Keratinocyte (primary cell): ENCODE data around the gene PTPRU.
"Not testable (repeated sequence)": the region's sequence is repeated elsewhere in the genome, so short reads cannot be mapped to it uniquely, and the experiment has no call there.

Experiments used
- EZH2 ChIP-seq: IDR thresholded peaks from one replicate; pipeline ENCODE4 v1.6.1; 2012; ENCODE audit warnings: inconsistent platforms, mild to moderate bottlenecking, low read length, moderate library complexity
- TF ChIP-seq, protein P1 (sequence below), 3 experiments: IDR thresholded peaks in 1 of 3; conservative IDR thresholded peaks in 1 of 3; optimal IDR thresholded peaks in 1 of 3; 2 replicates in 2 of 3; 3 replicates in 1 of 3; pipeline versions ENCODE3 to v1.5.1; 2011; ENCODE audit warnings: low read length in 3 of 3, mild to moderate bottlenecking in 3 of 3, moderate library complexity in 2 of 3, control low read depth in 1 of 3, inconsistent platforms in 1 of 3; ENCODE audit not compliant: insufficient read depth in 2 of 3; ENCODE audit errors: extremely low read depth in 1 of 3

DNA sequence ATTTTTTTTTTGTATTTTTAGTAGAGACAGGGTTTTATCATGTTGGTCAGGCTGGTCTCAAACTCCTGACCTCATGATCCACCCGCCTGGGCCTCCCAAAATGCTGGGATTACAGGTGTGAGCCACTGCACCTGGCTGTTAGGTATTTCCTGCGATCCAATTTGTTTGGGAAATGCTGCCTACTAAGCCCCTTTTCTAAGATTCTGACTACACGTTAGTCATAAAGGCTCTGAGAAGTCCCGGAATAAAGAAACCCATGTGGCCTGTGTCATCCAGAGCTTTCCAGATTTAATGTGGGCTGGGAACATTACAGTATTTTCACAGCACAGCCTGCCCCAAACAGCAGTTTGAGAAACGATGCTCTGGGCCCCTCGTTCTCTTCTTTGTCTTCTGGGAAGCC lies 14.1 kb upstream of the PTPRU start:
- TF ChIP-seq, protein P1, sequence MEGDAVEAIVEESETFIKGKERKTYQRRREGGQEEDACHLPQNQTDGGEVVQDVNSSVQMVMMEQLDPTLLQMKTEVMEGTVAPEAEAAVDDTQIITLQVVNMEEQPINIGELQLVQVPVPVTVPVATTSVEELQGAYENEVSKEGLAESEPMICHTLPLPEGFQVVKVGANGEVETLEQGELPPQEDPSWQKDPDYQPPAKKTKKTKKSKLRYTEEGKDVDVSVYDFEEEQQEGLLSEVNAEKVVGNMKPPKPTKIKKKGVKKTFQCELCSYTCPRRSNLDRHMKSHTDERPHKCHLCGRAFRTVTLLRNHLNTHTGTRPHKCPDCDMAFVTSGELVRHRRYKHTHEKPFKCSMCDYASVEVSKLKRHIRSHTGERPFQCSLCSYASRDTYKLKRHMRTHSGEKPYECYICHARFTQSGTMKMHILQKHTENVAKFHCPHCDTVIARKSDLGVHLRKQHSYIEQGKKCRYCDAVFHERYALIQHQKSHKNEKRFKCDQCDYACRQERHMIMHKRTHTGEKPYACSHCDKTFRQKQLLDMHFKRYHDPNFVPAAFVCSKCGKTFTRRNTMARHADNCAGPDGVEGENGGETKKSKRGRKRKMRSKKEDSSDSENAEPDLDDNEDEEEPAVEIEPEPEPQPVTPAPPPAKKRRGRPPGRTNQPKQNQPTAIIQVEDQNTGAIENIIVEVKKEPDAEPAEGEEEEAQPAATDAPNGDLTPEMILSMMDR (optimal IDR thresholded peaks at IDR 0.05 in 1 of 3, IDR thresholded peaks at IDR 0.05 in 1 of 3, conservative IDR thresholded peaks at IDR 0.05 in 1 of 3; ENCODE audit: extremely low read depth in 1 of 3, insufficient read depth in 2 of 3, low read length in 3 of 3): not testable (repeated sequence)
- not testable (repeated sequence) for TF ChIP-seq EZH2
